K562 (cell line): Measurements from ENCODE around the gene ITPR2. TPM values are rescaled to one million over a fixed set of nuclear protein-coding genes. Genes with fewer than 3 reads are reported as not detected.

Source experiments
- CTCF ChIP-seq, 3 experiments: IDR thresholded peaks in 2 of 3; conservative IDR thresholded peaks in 1 of 3; 2 replicates each; pipeline ENCODE4 v1.5.1; 2011 to 2012; ENCODE audit warnings: low read length in 3 of 3, mild to moderate bottlenecking in 3 of 3, control low read depth in 2 of 3, improper control_type of control experiment in 1 of 3, inconsistent platforms in 1 of 3, low read depth in 1 of 3, mixed read lengths in 1 of 3, moderate library complexity in 1 of 3; ENCODE audit not compliant: insufficient read depth in 2 of 3
- KAT2B ChIP-seq: IDR thresholded peaks from one replicate; pipeline ENCODE4 v1.6.1; 2012; ENCODE audit warnings: low read depth, mild to moderate bottlenecking, control low read depth, inconsistent platforms, low read length, moderate library complexity
- L3MBTL2 ChIP-seq: fragments of 450-650 bp; IDR thresholded peaks from 2 replicates; pipeline ENCODE4 v1.6.1; 2016; ENCODE audit warnings: mild to moderate bottlenecking, moderate library complexity
- PML ChIP-seq: IDR thresholded peaks from 2 replicates; pipeline ENCODE4 v1.6.1; 2012; ENCODE audit warnings: low read length, inconsistent platforms
- RBBP5 ChIP-seq: fragments of 200-600 bp; sonication (generic); IDR thresholded peaks from 2 replicates; pipeline ENCODE4 v1.6.1; 2012; ENCODE audit warnings: borderline replicate concordance, mild to moderate bottlenecking, low read length, control low read depth, inconsistent platforms; ENCODE audit not compliant: insufficient read depth, poor library complexity, severe bottlenecking
- RFX1 ChIP-seq: fragments of 450-650 bp; IDR thresholded peaks from 2 replicates; pipeline ENCODE4 v1.6.1; 2016; ENCODE audit warnings: mild to moderate bottlenecking, moderate library complexity
- SAFB ChIP-seq: fragments of 200-400 bp; formaldehyde crosslinking; IDR thresholded peaks from 2 replicates; pipeline ENCODE4 v1.6.1; 2017; ENCODE audit warnings: low read depth, low read length, borderline replicate concordance
- STAG1 ChIP-seq: sonication (generic); formaldehyde crosslinking; IDR thresholded peaks from 2 replicates; pipeline ENCODE4 v1.5.0; 2020; ENCODE audit warnings: missing genetic modification reagents, borderline replicate concordance
- STAT6 ChIP-seq: sonication (generic); formaldehyde crosslinking; IDR thresholded peaks from 2 replicates; pipeline ENCODE4 v1.8.1; 2023; ENCODE audit warnings: mild to moderate bottlenecking, missing genetic modification reagents
- THRB ChIP-seq: fragments of 450-650 bp; formaldehyde crosslinking; conservative IDR thresholded peaks from 2 replicates; pipeline ENCODE4 v1.4.0; 2022; ENCODE audit warnings: mild to moderate bottlenecking, missing genetic modification characterization
- YBX1 ChIP-seq: fragments of 450-650 bp; IDR thresholded peaks from 2 replicates; pipeline ENCODE4 v1.7.1; 2016; ENCODE audit warnings: mild to moderate bottlenecking
- ZFP36 ChIP-seq: fragments of 150-350 bp; IDR thresholded peaks from 2 replicates; pipeline ENCODE4 v1.6.1; 2018; ENCODE audit warnings: low read length, low read depth; ENCODE audit not compliant: partially characterized antibody
- ZKSCAN8 ChIP-seq: fragments of 200-800 bp; sonication (Bioruptor generic); IDR thresholded peaks from 2 replicates; pipeline ENCODE4 v1.6.1; 2016; ENCODE audit warnings: missing genetic modification characterization, missing compliant biosample characterization
- ZNF384 ChIP-seq: IDR thresholded peaks from 2 replicates; pipeline ENCODE4 v1.6.1; 2012; ENCODE audit warnings: low read depth, low read length, improper control_type of control experiment
- ZNF551 ChIP-seq: fragments of 250-450 bp; sonication (Bioruptor Pico); IDR thresholded peaks from 2 replicates; pipeline ENCODE4 v1.5.0; 2021; ENCODE audit warnings: mild to moderate bottlenecking, moderate library complexity
- polyA plus RNA-seq, 8 experiments: library from polyadenylated mRNA; depleted of rRNA in 4 of 8; stranded (reverse) in 5 of 8; unstranded in 3 of 8; fragments of >200 nt; fragmentation: Nextera tagmentation in 2 of 8; fragmentation: Illumina TruSeq in 1 of 8; extraction: Ambion mirVana in 2 of 8; extraction: Trizol in 1 of 8; gene quantifications; 2 replicates each; pipeline versions ENCODE4 v1.2.1 to v1.2.3, GENCODE V29; 2011 to 2014; ENCODE audit warnings: inconsistent platforms in 1 of 8, missing spikeins in 1 of 8
- total RNA-seq, 7 experiments: library from RNA; depleted of rRNA in 6 of 7; stranded (reverse); fragments of >200 nt in 6 of 7; fragmentation: Illumina TruSeq in 2 of 7; extraction: Trizol in 2 of 7; gene quantifications; 2 replicates each; pipeline versions ENCODE4 v1.2.1 to v1.2.3, GENCODE V29; 2011 to 2021; ENCODE audit warnings: low replicate concordance in 1 of 7
- TF ChIP-seq, protein P1 (sequence below): fragments of 250-450 bp; sonication (Bioruptor Pico); IDR thresholded peaks from 2 replicates; pipeline ENCODE4 v1.9.0; 2021; ENCODE audit warnings: mild to moderate bottlenecking
- TF ChIP-seq, protein P2 (sequence below): fragments of 450-650 bp; IDR thresholded peaks from 2 replicates; pipeline ENCODE4 v1.6.1; 2016; ENCODE audit warnings: low read depth, mild to moderate bottlenecking, moderate library complexity
- TF ChIP-seq, protein P3 (sequence below): fragments of 450-650 bp; formaldehyde crosslinking; IDR thresholded peaks from 2 replicates; pipeline ENCODE4 v1.4.0; 2022; ENCODE audit warnings: mild to moderate bottlenecking, moderate library complexity

The ITPR2 gene
- total and polyA plus RNA-seq, 9 of the 15 experiments (the other 6 are each of a cell fraction or from before 2014, with no cell fraction given), result 0.21 to 3.3 (median 0.95) TPM

GRCh38 chr12:26853303-26854030, 20.5 kb upstream of the ITPR2 start (continued):
- TF ChIP-seq RBBP5 (no peak), PML (no peak), ZNF551 (CRISPR knock-in tag) (no peak), STAT6 (CRISPR knock-in tag) (no peak), CTCF (IDR thresholded peaks at IDR 0.05 in 2 of 3, conservative IDR thresholded peaks at IDR 0.05 in 1 of 3; ENCODE audit: insufficient read depth in 2 of 3, low read depth in 1 of 3, low read length in 3 of 3) (peak; percentile 83 to 90 (median 88)), YBX1 (no peak), RFX1 (no peak), ZKSCAN8 (no peak), ZNF384 (no peak), SAFB (no peak), ZFP36 (peak; percentile 8), STAG1 (CRISPR knock-in tag) (peak; percentile 24; the same call in 1 of the 2 replicates), KAT2B (no peak), L3MBTL2 (0 out of 2 replicates have a peak, but pooled peaks have one; percentile 20), THRB (CRISPR knock-in tag) (no peak)
- TF ChIP-seq, protein P1, sequence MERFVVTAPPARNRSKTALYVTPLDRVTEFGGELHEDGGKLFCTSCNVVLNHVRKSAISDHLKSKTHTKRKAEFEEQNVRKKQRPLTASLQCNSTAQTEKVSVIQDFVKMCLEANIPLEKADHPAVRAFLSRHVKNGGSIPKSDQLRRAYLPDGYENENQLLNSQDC (CRISPR knock-in tag), result no peak
- TF ChIP-seq, protein P2, sequence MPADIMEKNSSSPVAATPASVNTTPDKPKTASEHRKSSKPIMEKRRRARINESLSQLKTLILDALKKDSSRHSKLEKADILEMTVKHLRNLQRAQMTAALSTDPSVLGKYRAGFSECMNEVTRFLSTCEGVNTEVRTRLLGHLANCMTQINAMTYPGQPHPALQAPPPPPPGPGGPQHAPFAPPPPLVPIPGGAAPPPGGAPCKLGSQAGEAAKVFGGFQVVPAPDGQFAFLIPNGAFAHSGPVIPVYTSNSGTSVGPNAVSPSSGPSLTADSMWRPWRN, result no peak
- TF ChIP-seq, protein P3, sequence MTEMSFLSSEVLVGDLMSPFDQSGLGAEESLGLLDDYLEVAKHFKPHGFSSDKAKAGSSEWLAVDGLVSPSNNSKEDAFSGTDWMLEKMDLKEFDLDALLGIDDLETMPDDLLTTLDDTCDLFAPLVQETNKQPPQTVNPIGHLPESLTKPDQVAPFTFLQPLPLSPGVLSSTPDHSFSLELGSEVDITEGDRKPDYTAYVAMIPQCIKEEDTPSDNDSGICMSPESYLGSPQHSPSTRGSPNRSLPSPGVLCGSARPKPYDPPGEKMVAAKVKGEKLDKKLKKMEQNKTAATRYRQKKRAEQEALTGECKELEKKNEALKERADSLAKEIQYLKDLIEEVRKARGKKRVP, result no peak
